KOPT-K1 (cell line): ENCODE data around the gene REEP2.

Source experiments
- H3K27ac ChIP-seq: fragments of 200-600 bp; sonication (generic); 2 replicates; pipeline ENCODE4 v1.5.1; 2016; ENCODE audit warnings: antibody characterized with exemption, mild to moderate bottlenecking, low read depth, low read length; ENCODE audit not compliant: poor library complexity, severe bottlenecking
- H3K36me3 ChIP-seq: fragments of 200-600 bp; sonication (generic); 2 replicates; pipeline ENCODE4 v1.5.1; 2017; ENCODE audit warnings: antibody characterized with exemption, mild to moderate bottlenecking, low read length, moderate library complexity; ENCODE audit not compliant: insufficient read depth
- H3K9me3 ChIP-seq: fragments of 200-600 bp; sonication (generic); 2 replicates; pipeline ENCODE4 v1.5.1; 2017; ENCODE audit warnings: antibody characterized with exemption, low read length, mild to moderate bottlenecking; ENCODE audit not compliant: insufficient read depth, poor library complexity, severe bottlenecking

Gene REEP2

DNA sequence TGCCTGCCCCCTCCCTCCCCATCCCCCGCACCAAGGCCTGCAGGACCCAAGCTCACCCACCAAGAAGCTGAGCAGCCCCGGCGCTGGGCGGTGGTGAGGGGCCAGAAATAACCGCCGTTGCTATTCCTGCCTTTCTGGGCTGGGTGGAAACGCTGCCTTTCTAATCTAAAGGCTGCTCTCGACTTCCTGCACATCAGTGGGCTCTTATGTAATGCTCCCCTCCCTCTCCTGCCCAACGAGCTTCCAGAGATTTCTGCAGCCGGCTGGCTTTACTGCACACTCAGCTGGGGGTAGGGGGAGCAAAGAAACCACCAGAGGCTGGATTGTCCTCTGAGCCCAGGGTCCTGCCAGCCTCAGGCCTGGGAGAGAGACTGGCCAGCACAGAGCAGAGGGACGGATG, 19.5 kb downstream of the REEP2 start:
- peak overlapping the region; percentile 69 for H3K27ac ChIP-seq
- no peaks in the 10 kb centered on the region for H3K36me3 ChIP-seq

GRCh38 chr5:138458856-138459255, 20.0 kb downstream of the REEP2 start:
- Histone ChIP-seq H3K36me3 (no peaks in the 10 kb centered on the region), H3K9me3 (no peaks in the 10 kb centered on the region), H3K27ac (peak overlapping the region; percentile 69)

More for the DNA sequence above, 19.5 kb downstream of the REEP2 start:
- H3K9me3 ChIP-seq: no peaks in the 10 kb centered on the region

GRCh38 chr5:138459311-138459933, 20.6 kb downstream of the REEP2 start:
- no peaks in the 10 kb centered on the region for H3K9me3 ChIP-seq
- H3K36me3 ChIP-seq: no peaks in the 10 kb centered on the region
- peak overlapping the region; percentile 69 for H3K27ac ChIP-seq

- Histone ChIP-seq H3K27ac (peak overlapping the region; percentile 69), H3K9me3 (no peaks in the 10 kb centered on the region), H3K36me3 (no peaks in the 10 kb centered on the region)
Measured at GRCh38 chr5:138460032-138460693, 21.3 kb downstream of the REEP2 start.

DNA sequence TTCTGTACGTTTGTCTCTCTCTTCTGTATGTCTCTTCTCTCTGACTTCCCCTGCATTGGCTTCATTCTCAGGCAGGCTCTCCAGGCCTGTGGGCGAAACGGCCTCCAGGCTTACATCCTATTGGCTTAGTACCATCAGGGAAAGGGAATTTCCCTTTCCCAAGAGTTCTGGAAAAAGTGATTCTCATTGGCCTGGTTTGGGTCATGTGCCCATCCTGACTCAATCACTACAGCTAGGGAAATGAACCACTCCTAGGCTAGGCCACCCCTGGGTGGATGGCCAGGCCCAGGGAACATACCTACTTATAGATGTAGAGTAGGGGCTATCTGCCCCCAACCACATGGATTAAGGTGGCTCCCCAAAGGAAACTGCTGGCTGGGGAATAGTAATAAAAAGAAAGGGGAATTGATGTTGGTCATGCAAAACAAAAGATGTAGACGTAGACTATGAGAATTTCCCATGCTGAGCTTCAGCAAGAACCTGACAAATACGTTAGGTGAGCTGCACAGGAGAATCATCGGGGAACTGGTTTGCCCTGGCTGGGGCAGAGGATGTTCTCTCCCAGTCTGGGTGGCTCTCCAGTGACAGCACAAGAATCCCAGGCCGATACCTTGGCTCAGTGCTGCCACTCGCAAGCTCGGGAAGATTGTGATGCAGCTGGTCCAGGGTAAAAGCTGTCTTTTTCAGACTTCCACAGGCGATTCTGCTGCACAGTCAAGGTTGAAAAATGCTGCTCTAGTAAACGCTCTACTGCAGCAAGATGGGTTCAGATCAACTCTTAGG, 22.7 kb downstream of the REEP2 start:
- no peak overlapping the region for H3K27ac ChIP-seq
- 0 out of 2 replicates have a peak, but pooled peaks cover under 1% of the 10 kb centered on the region for H3K36me3 ChIP-seq
- H3K9me3 ChIP-seq: no peaks in the 10 kb centered on the region

- peak overlapping the region; percentile 88 for H3K27ac ChIP-seq
- no peaks in the 10 kb centered on the region for H3K9me3 ChIP-seq
- peaks cover 11% of the 10 kb centered on the region; the same call in 1 of the 2 replicates for H3K36me3 ChIP-seq
Measured at GRCh38 chr5:138463419-138464007, 24.7 kb downstream of the REEP2 start.

DNA sequence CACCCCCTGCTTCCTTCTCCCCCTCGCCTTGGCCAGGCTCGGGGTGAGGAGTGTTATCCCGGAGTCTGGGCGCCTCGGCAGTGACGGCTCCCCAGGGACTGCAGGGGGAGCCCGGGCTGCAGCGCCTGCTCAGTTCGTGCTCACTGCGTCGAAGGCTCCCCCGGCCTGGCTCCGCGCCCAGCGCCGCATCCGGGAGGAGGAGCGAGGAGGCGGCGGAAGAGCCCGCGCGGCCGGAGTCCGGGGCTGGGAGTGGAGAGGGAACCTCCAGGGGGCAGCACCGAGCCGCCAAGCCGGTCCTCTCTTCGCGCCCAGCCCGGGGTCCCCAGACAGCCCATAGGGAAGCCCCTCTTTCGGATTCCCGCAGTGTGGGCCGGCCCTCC, 25.1 kb downstream of the REEP2 start:
- no peaks in the 10 kb centered on the region for H3K9me3 ChIP-seq
- H3K36me3 ChIP-seq: peaks cover 11% of the 10 kb centered on the region; the same call in 1 of the 2 replicates
- peak overlapping the region; percentile 88 for H3K27ac ChIP-seq

GRCh38 chr5:138464388-138465260, 25.8 kb downstream of the REEP2 start:
- Histone ChIP-seq H3K27ac (peak overlapping the region; percentile 88), H3K9me3 (no peaks in the 10 kb centered on the region), H3K36me3 (peaks cover 11% of the 10 kb centered on the region; the same call in 1 of the 2 replicates)

GRCh38 chr5:138465261-138466124, 26.6 kb downstream of the REEP2 start, which contains the start of gene EGR1:
EGR1 (plus strand) TSS chr5:138465479; CDS start chr5:138465762, 283 bp downstream.
- H3K27ac ChIP-seq: peak within 1 kb of the TSS; percentile 88
- peaks cover 11% of the 10 kb centered on the region; the same call in 1 of the 2 replicates for H3K36me3 ChIP-seq
- H3K9me3 ChIP-seq: no peaks in the 10 kb centered on the region

- Histone ChIP-seq H3K36me3 (peaks cover 11% of the 10 kb centered on the region; the same call in 1 of the 2 replicates), H3K9me3 (no peaks in the 10 kb centered on the region), H3K27ac (no peak overlapping the region)
Measured at GRCh38 chr5:138466125-138466899, 27.5 kb downstream of the REEP2 start.

DNA sequence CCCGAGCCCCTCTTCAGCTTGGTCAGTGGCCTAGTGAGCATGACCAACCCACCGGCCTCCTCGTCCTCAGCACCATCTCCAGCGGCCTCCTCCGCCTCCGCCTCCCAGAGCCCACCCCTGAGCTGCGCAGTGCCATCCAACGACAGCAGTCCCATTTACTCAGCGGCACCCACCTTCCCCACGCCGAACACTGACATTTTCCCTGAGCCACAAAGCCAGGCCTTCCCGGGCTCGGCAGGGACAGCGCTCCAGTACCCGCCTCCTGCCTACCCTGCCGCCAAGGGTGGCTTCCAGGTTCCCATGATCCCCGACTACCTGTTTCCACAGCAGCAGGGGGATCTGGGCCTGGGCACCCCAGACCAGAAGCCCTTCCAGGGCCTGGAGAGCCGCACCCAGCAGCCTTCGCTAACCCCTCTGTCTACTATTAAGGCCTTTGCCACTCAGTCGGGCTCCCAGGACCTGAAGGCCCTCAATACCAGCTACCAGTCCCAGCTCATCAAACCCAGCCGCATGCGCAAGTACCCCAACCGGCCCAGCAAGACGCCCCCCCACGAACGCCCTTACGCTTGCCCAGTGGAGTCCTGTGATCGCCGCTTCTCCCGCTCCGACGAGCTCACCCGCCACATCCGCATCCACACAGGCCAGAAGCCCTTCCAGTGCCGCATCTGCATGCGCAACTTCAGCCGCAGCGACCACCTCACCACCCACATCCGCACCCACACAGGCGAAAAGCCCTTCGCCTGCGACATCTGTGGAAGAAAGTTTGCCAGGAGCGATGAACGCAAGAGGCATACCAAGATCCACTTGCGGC, 28.2 kb downstream of the REEP2 start:
- H3K27ac ChIP-seq: no peak overlapping the region
- peaks cover 11% of the 10 kb centered on the region; the same call in 1 of the 2 replicates for H3K36me3 ChIP-seq
- no peaks in the 10 kb centered on the region for H3K9me3 ChIP-seq

DNA sequence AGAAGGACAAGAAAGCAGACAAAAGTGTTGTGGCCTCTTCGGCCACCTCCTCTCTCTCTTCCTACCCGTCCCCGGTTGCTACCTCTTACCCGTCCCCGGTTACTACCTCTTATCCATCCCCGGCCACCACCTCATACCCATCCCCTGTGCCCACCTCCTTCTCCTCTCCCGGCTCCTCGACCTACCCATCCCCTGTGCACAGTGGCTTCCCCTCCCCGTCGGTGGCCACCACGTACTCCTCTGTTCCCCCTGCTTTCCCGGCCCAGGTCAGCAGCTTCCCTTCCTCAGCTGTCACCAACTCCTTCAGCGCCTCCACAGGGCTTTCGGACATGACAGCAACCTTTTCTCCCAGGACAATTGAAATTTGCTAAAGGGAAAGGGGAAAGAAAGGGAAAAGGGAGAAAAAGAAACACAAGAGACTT, 28.9 kb downstream of the REEP2 start:
- Histone ChIP-seq H3K27ac (no peak overlapping the region), H3K36me3 (peaks cover 11% of the 10 kb centered on the region; the same call in 1 of the 2 replicates), H3K9me3 (no peaks in the 10 kb centered on the region)
